Fibroblast of skin of left quadriceps (primary cell): ENCODE measurements around the gene METRN.

Experiments used
- DNase-seq, 2 experiments: peaks; one replicate each; pipeline ENCODE4 v3.0.0-alpha.2; 2013; ENCODE audit warnings: low read depth in 2 of 2

Gene METRN

GRCh38 chr16:759110-759910 is 44.4 kb downstream of the METRN start:
- no peak for DNase-seq

GRCh38 chr16:760065-760464 is 45.1 kb downstream of the METRN start:
- DNase-seq, result no peak

- no peak for DNase-seq
Measured at GRCh38 chr16:760545-761343, 45.8 kb downstream of the METRN start, which contains the start of gene MSLN. Gene MSLN, plus strand, starts transcription at chr16:760734. Its CDS starts 1,947 bp downstream, at chr16:762681.

- DNase-seq, result no peak
Measured at GRCh38 chr16:761625-762513, 47.0 kb downstream of the METRN start.

- no peak for DNase-seq
Measured at GRCh38 chr16:762595-763268, 47.8 kb downstream of the METRN start.

- DNase-seq, result no peak
Measured at GRCh38 chr16:763369-764183, 48.7 kb downstream of the METRN start.

- DNase-seq, result no peak
Measured at GRCh38 chr16:764184-764750, 49.3 kb downstream of the METRN start.

- no peak for DNase-seq
Measured at GRCh38 chr16:764848-765487, 50.0 kb downstream of the METRN start.

- no peak for DNase-seq
Measured at GRCh38 chr16:765488-765865, 50.6 kb downstream of the METRN start.

- DNase-seq, result no peak
Measured at GRCh38 chr16:766008-766819, 51.3 kb downstream of the METRN start.

GRCh38 chr16:766820-767640 is 52.1 kb downstream of the METRN start:
- DNase-seq, result no peak

- no peak for DNase-seq
Measured at GRCh38 chr16:767743-768235, 52.9 kb downstream of the METRN start.

GRCh38 chr16:768428-768827 is 53.5 kb downstream of the METRN start:
- DNase-seq, result no peak
